GM12875 (cell line): ENCODE results near the gene ARL5A.

Experiments used
- H3K4me3 ChIP-seq: one replicate; pipeline ENCODE4 v1.5.1; 2011; ENCODE audit warnings: low read depth, low read length, control low read depth
- CTCF ChIP-seq: IDR thresholded peaks from 2 replicates; pipeline ENCODE4 v1.5.1; 2011; ENCODE audit warnings: low read depth, mild to moderate bottlenecking, control low read depth, inconsistent platforms, low read length, moderate library complexity, borderline replicate concordance; ENCODE audit not compliant: insufficient read depth

ARL5A gene

GRCh38 chr2:151849413-151850010 is 21.3 kb upstream of the ARL5A start:
- TF ChIP-seq CTCF, result no peak
- no peak overlapping the region for H3K4me3 ChIP-seq

DNA sequence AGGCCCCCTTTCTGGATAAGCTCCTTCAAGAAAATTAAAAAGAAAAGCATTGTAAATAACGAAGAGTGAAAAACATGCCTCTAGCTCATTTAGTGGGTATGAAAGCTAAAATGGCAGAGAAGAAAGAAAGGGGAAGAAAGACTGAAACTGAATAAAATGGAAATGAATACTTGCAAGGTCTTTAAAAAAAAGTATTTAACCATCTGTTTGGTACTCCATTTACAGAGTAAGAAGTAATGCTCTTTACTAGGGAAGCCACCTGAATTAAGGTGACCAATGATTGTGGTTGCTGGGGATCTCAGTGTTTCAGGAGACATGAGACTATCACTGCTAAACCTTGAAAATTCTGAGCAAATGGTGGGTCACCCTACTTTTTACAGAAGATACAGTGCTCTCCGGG is 17.7 kb upstream of the ARL5A start:
- no peak overlapping the region for H3K4me3 ChIP-seq
- no peak for TF ChIP-seq CTCF

GRCh38 chr2:151845481-151845880 is 17.3 kb upstream of the ARL5A start:
- no peak overlapping the region for H3K4me3 ChIP-seq
- no peak for TF ChIP-seq CTCF

- H3K4me3 ChIP-seq, result no peak overlapping the region
- TF ChIP-seq CTCF, result no peak
These were observed 16.1 kb upstream of the ARL5A start for GRCh38 chr2:151844211-151844896.

GRCh38 chr2:151843691-151844061 is 15.5 kb upstream of the ARL5A start:
- no peak overlapping the region for H3K4me3 ChIP-seq
- TF ChIP-seq CTCF, result no peak

GRCh38 chr2:151842830-151843690 is 14.8 kb upstream of the ARL5A start:
- no peak for TF ChIP-seq CTCF
- H3K4me3 ChIP-seq, result no peak overlapping the region

GRCh38 chr2:151841047-151841424 is 12.8 kb upstream of the ARL5A start:
- TF ChIP-seq CTCF, result no peak
- H3K4me3 ChIP-seq, result no peak overlapping the region
